Ishikawa (cell line): Measurements from ENCODE around the gene EML6.

Experiments
- CEBPB ChIP-seq: IDR thresholded peaks from 2 replicates; pipeline ENCODE4 v1.6.1; 2012
- CREB1 ChIP-seq: IDR thresholded peaks from 2 replicates; pipeline ENCODE4 v1.6.1; 2012; ENCODE audit warnings: low read depth
- EGR1 ChIP-seq: IDR thresholded peaks from 2 replicates; pipeline ENCODE4 v1.6.1; 2012
- EP300 ChIP-seq: IDR thresholded peaks from 2 replicates; pipeline ENCODE4 v1.6.1; 2012; ENCODE audit warnings: borderline replicate concordance
- MAX ChIP-seq: IDR thresholded peaks from 2 replicates; pipeline ENCODE4 v1.6.1; 2012
- RAD21 ChIP-seq: IDR thresholded peaks from 2 replicates; pipeline ENCODE4 v1.6.1; 2012; ENCODE audit warnings: low read depth
- REST ChIP-seq: IDR thresholded peaks from 2 replicates; pipeline ENCODE4 v1.6.1; 2012; ENCODE audit warnings: low read depth, mild to moderate bottlenecking
- TAF1 ChIP-seq: IDR thresholded peaks from 2 replicates; pipeline ENCODE4 v1.6.1; 2012; ENCODE audit warnings: low read depth, mild to moderate bottlenecking
- TCF12 ChIP-seq: IDR thresholded peaks from 2 replicates; pipeline ENCODE4 v1.6.1; 2012; ENCODE audit warnings: low read depth
- TEAD4 ChIP-seq: IDR thresholded peaks from 2 replicates; pipeline ENCODE4 v1.6.1; 2012
- YY1 ChIP-seq: IDR thresholded peaks from 2 replicates; pipeline ENCODE4 v1.6.1; 2012; ENCODE audit warnings: low read depth

- TF ChIP-seq CEBPB: no peak
- TF ChIP-seq EP300: no peak
- TF ChIP-seq MAX: no peak
- TF ChIP-seq TAF1: no peak
- no peak for TF ChIP-seq REST
- no peak for TF ChIP-seq EGR1
- TF ChIP-seq CREB1: no peak
- no peak for TF ChIP-seq TEAD4
- TF ChIP-seq TCF12: no peak
- no peak for TF ChIP-seq RAD21
- no peak for TF ChIP-seq YY1
Observed at GRCh38 chr2:54723996-54724559, 616 bp downstream of the EML6 start.
